Measurements from ENCODE around the gene WRAP53. TPM values are rescaled to one million over a fixed set of nuclear protein-coding genes. Genes with fewer than 3 reads are reported as not detected.

WRAP53 gene
- total and polyA plus RNA-seq, 4 donors = 1.8 to 3.3 (median 2.6) TPM

DNA sequence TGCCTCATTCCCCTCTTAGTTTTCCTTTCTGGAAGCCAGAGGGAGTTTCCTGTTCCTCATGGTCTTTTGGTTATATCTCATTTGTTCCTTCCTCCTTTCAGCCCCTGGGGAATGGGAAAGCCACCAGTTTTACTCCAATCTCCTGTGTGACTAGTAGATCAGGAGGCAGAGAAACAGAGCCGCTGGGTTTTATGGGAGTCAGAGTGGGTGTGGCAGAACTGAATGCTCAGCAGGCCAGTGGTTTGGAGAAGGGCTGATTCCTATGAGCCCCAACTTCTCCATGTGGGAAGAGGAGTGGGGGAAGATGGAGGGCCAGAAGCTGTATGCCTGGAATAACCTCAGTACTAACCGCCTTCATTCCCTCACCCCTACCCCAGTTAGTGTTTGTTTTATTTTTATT is 33.3 kb downstream of the WRAP53 start:
- Histone ChIP-seq H3K9me3 (ENCODE audit: control insufficient read depth in 4 of 4, low read length in 3 of 4) (no peaks in the 10 kb centered on the region), H3K4me3 (ENCODE audit: low read depth in 1 of 3, low read length in 3 of 3) (no peak overlapping the region), H3K9ac (ENCODE audit: low read depth in 1 of 2, low read length in 2 of 2) (no peak overlapping the region), H3K36me3 (ENCODE audit: control insufficient read depth in 4 of 4, insufficient read depth in 3 of 4, low read depth in 1 of 4, low read length in 3 of 4) (no peaks in the 10 kb centered on the region), H3K4me1 (ENCODE audit: control insufficient read depth in 4 of 4, insufficient read depth in 4 of 4, low read length in 3 of 4) (peaks cover 3 to 12% (median 9%) of the 10 kb centered on the region in 4 donors), H3K27ac (ENCODE audit: low read depth in 1 of 2, low read length in 2 of 2) (no peak overlapping the region), H3K27me3 (ENCODE audit: control insufficient read depth in 4 of 4, insufficient read depth in 4 of 4, low read length in 3 of 4) (peaks cover 0 to 2% (median 1%) of the 10 kb centered on the region in 4 donors)
- 72% methylated on average over 2 of the region's 2 CpGs for WGBS
- DNase-seq (ENCODE audit: low spot score) = no peak
- TF ChIP-seq GABPA (IDR thresholded peaks at IDR 0.05 in 1 of 2, conservative IDR thresholded peaks at IDR 0.05 in 1 of 2) = no peak
- TF ChIP-seq HNF4G (IDR thresholded peaks at IDR 0.05) = no peak
- TF ChIP-seq RAD21 (IDR thresholded peaks at IDR 0.05) = no peak
- TF ChIP-seq, protein P1, sequence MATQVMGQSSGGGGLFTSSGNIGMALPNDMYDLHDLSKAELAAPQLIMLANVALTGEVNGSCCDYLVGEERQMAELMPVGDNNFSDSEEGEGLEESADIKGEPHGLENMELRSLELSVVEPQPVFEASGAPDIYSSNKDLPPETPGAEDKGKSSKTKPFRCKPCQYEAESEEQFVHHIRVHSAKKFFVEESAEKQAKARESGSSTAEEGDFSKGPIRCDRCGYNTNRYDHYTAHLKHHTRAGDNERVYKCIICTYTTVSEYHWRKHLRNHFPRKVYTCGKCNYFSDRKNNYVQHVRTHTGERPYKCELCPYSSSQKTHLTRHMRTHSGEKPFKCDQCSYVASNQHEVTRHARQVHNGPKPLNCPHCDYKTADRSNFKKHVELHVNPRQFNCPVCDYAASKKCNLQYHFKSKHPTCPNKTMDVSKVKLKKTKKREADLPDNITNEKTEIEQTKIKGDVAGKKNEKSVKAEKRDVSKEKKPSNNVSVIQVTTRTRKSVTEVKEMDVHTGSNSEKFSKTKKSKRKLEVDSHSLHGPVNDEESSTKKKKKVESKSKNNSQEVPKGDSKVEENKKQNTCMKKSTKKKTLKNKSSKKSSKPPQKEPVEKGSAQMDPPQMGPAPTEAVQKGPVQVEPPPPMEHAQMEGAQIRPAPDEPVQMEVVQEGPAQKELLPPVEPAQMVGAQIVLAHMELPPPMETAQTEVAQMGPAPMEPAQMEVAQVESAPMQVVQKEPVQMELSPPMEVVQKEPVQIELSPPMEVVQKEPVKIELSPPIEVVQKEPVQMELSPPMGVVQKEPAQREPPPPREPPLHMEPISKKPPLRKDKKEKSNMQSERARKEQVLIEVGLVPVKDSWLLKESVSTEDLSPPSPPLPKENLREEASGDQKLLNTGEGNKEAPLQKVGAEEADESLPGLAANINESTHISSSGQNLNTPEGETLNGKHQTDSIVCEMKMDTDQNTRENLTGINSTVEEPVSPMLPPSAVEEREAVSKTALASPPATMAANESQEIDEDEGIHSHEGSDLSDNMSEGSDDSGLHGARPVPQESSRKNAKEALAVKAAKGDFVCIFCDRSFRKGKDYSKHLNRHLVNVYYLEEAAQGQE (IDR thresholded peaks at IDR 0.05) = no peak
- no peak for TF ChIP-seq FOXA2 (IDR thresholded peaks at IDR 0.05)
- TF ChIP-seq, protein P2, sequence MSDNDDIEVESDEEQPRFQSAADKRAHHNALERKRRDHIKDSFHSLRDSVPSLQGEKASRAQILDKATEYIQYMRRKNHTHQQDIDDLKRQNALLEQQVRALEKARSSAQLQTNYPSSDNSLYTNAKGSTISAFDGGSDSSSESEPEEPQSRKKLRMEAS (IDR thresholded peaks at IDR 0.05) = no peak
- TF ChIP-seq, protein P3, sequence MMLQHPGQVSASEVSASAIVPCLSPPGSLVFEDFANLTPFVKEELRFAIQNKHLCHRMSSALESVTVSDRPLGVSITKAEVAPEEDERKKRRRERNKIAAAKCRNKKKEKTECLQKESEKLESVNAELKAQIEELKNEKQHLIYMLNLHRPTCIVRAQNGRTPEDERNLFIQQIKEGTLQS (IDR thresholded peaks at IDR 0.05) = no peak
- TF ChIP-seq FOXA1 (IDR thresholded peaks at IDR 0.05) = no peak
- TF ChIP-seq HNF4A (conservative IDR thresholded peaks at IDR 0.05) = no peak
- TF ChIP-seq, protein P4, sequence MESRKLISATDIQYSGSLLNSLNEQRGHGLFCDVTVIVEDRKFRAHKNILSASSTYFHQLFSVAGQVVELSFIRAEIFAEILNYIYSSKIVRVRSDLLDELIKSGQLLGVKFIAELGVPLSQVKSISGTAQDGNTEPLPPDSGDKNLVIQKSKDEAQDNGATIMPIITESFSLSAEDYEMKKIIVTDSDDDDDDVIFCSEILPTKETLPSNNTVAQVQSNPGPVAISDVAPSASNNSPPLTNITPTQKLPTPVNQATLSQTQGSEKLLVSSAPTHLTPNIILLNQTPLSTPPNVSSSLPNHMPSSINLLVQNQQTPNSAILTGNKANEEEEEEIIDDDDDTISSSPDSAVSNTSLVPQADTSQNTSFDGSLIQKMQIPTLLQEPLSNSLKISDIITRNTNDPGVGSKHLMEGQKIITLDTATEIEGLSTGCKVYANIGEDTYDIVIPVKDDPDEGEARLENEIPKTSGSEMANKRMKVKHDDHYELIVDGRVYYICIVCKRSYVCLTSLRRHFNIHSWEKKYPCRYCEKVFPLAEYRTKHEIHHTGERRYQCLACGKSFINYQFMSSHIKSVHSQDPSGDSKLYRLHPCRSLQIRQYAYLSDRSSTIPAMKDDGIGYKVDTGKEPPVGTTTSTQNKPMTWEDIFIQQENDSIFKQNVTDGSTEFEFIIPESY (IDR thresholded peaks at IDR 0.05) = no peak
- TF ChIP-seq SP1 (IDR thresholded peaks at IDR 0.05) = no peak
- no peak for TF ChIP-seq JUND (IDR thresholded peaks at IDR 0.05)
- no peak for TF ChIP-seq EGR1 (IDR thresholded peaks at IDR 0.05; ENCODE audit: low read depth in 2 of 2)
- no peak for TF ChIP-seq RXRA (IDR thresholded peaks at IDR 0.05)
- TF ChIP-seq YY1 (IDR thresholded peaks at IDR 0.05) = no peak
- TF ChIP-seq NR2F2 (IDR thresholded peaks at IDR 0.05) = no peak
- TF ChIP-seq TAF1 (conservative IDR thresholded peaks at IDR 0.05) = no peak
- TF ChIP-seq, protein P5, sequence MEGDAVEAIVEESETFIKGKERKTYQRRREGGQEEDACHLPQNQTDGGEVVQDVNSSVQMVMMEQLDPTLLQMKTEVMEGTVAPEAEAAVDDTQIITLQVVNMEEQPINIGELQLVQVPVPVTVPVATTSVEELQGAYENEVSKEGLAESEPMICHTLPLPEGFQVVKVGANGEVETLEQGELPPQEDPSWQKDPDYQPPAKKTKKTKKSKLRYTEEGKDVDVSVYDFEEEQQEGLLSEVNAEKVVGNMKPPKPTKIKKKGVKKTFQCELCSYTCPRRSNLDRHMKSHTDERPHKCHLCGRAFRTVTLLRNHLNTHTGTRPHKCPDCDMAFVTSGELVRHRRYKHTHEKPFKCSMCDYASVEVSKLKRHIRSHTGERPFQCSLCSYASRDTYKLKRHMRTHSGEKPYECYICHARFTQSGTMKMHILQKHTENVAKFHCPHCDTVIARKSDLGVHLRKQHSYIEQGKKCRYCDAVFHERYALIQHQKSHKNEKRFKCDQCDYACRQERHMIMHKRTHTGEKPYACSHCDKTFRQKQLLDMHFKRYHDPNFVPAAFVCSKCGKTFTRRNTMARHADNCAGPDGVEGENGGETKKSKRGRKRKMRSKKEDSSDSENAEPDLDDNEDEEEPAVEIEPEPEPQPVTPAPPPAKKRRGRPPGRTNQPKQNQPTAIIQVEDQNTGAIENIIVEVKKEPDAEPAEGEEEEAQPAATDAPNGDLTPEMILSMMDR (IDR thresholded peaks at IDR 0.05; ENCODE audit: low read depth, low read length, missing input control) = no peak

Measured in liver (tissue), 9 donors.